Measurements from ENCODE around the gene PRKAG1.

Gene PRKAG1

GRCh38 chr12:48966177-48966895, 52.2 kb downstream of the PRKAG1 start:
- DNase-seq (ENCODE audit: low read depth) = no peak

- DNase-seq (ENCODE audit: low read depth) = no peak
Observed at GRCh38 chr12:48965298-48965838, 53.2 kb downstream of the PRKAG1 start.

GRCh38 chr12:48961801-48962200, 56.8 kb downstream of the PRKAG1 start:
- no peak for DNase-seq (ENCODE audit: low read depth)

- no peak for DNase-seq (ENCODE audit: low read depth)
Observed at GRCh38 chr12:48961331-48961730, 57.2 kb downstream of the PRKAG1 start.

- no peak for DNase-seq (ENCODE audit: low read depth)
Observed at GRCh38 chr12:48960834-48961233, 57.7 kb downstream of the PRKAG1 start.

- no peak for DNase-seq (ENCODE audit: low read depth)
Observed at GRCh38 chr12:48958049-48958388, 60.6 kb downstream of the PRKAG1 start.

GRCh38 chr12:48957141-48958048, 61.2 kb downstream of the PRKAG1 start, which contains the start of gene ARF3:
Gene ARF3, minus strand, starts transcription at chr12:48957487. Its CDS starts 16,392 bp downstream, at chr12:48941095.
- peak; percentile 52 for DNase-seq (ENCODE audit: low read depth)

- peak; percentile 93 for DNase-seq (ENCODE audit: low read depth)
Observed at GRCh38 chr12:48956279-48957140, 62.1 kb downstream of the PRKAG1 start.

GRCh38 chr12:48954841-48955501, 63.6 kb downstream of the PRKAG1 start:
- no peak for DNase-seq (ENCODE audit: low read depth)

GRCh38 chr12:48954061-48954460, 64.5 kb downstream of the PRKAG1 start:
- no peak for DNase-seq (ENCODE audit: low read depth)

- no peak for DNase-seq (ENCODE audit: low read depth)
Observed at GRCh38 chr12:48952691-48953090, 65.9 kb downstream of the PRKAG1 start.

All from non-pigmented ciliary epithelial cell (primary cell).